Mesothelial cell of epicardium (in vitro differentiated cells): ENCODE data around the gene HOXD3. TPM values are rescaled to one million over a fixed set of nuclear protein-coding genes. Genes with fewer than 3 reads are reported as not detected.

ENCODE experiments used
- DNase-seq, 2 experiments: peaks; one replicate each; pipeline ENCODE4 v3.0.0; 2021; ENCODE audit warnings: low spot score in 2 of 2; ENCODE audit not compliant: unreplicated experiment in 2 of 2
- H3K27ac Mint-ChIP-seq: 2 replicates; pipeline ENCODE4 v1.8.0; 2021; ENCODE audit warnings: mixed read lengths
- H3K27me3 Mint-ChIP-seq: 2 replicates; pipeline ENCODE4 v1.8.0; 2021; ENCODE audit warnings: low read depth, mixed read lengths
- H3K36me3 Mint-ChIP-seq: 2 replicates; pipeline ENCODE4 v1.8.0; 2021; ENCODE audit warnings: mixed read lengths
- H3K4me1 Mint-ChIP-seq: 2 replicates; pipeline ENCODE4 v1.8.0; 2021; ENCODE audit warnings: mixed read lengths
- H3K4me3 Mint-ChIP-seq: 2 replicates; pipeline ENCODE4 v1.8.0; 2021; ENCODE audit warnings: mild to moderate bottlenecking, moderate library complexity, mixed read lengths
- H3K9me3 Mint-ChIP-seq: 2 replicates; pipeline ENCODE4 v1.8.0; 2021; ENCODE audit warnings: mixed read lengths
- total RNA-seq: library from RNA; stranded (reverse); gene quantifications from 3 replicates; pipeline ENCODE4 v1.2.1, GENCODE V29; 2021
- TF ChIP-seq, protein P1 (sequence below): fragments of 200-600 bp; sonication (generic); IDR thresholded peaks from one replicate; pipeline ENCODE4 v1.5.0; 2021; ENCODE audit warnings: antibody characterized with exemption; ENCODE audit not compliant: unreplicated experiment

The HOXD3 gene
- total RNA-seq, 1 donor from 2014 or later: 1.1 TPM

DNA sequence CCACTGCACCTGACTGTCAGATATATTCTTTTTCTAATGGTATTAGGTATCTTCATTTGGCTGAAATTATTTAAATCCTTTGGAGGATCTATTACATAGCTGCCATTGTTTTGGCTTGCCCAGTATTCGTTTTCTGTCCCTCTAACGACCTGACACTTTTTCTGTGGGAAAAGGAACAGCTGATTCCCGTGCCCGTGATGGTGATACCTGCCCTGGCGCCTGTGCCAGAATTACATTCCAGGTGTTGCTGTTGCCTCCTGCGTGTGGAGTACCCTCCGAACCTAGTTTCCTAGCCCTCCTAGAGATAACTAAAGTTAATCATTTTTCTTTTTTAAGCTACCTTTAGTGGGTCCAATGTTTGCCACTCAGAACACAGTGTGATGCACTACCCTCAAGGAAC is 45.4 kb downstream of the HOXD3 start:
- no peak for DNase-seq
- no peaks in the 10 kb centered on the region for H3K4me1 Mint-ChIP-seq
- H3K27ac Mint-ChIP-seq: no peak overlapping the region
- H3K9me3 Mint-ChIP-seq: peaks cover 4% of the 10 kb centered on the region
- H3K4me3 Mint-ChIP-seq: no peak overlapping the region
- no peaks in the 10 kb centered on the region for H3K36me3 Mint-ChIP-seq
- TF ChIP-seq, protein P1, sequence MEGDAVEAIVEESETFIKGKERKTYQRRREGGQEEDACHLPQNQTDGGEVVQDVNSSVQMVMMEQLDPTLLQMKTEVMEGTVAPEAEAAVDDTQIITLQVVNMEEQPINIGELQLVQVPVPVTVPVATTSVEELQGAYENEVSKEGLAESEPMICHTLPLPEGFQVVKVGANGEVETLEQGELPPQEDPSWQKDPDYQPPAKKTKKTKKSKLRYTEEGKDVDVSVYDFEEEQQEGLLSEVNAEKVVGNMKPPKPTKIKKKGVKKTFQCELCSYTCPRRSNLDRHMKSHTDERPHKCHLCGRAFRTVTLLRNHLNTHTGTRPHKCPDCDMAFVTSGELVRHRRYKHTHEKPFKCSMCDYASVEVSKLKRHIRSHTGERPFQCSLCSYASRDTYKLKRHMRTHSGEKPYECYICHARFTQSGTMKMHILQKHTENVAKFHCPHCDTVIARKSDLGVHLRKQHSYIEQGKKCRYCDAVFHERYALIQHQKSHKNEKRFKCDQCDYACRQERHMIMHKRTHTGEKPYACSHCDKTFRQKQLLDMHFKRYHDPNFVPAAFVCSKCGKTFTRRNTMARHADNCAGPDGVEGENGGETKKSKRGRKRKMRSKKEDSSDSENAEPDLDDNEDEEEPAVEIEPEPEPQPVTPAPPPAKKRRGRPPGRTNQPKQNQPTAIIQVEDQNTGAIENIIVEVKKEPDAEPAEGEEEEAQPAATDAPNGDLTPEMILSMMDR: no peak
- peaks cover 62% of the 10 kb centered on the region for H3K27me3 Mint-ChIP-seq

DNA sequence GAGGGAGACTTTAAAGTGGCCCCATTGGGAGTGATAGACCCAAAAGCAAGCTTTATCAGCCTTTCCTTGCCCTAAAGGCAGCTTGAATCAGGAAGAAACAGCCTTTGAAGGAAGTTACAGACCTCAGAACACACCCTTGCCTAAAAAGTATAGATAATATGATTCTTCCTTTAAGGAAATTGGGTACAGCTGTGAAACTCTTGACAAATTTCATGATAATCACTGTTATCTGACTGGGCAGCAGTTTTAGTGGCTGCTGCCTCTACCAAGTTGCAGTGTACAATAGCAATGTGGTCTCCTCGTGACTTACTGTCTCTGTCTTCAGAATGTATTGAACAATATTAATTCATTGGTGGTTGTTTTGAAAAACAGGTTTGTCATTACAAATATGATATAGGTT is 48.0 kb downstream of the HOXD3 start:
- Mint-ChIP-seq H3K27me3 (peaks cover 55% of the 10 kb centered on the region), H3K4me3 (no peak overlapping the region), H3K4me1 (no peaks in the 10 kb centered on the region), H3K27ac (no peak overlapping the region), H3K9me3 (peaks cover 4% of the 10 kb centered on the region), H3K36me3 (no peaks in the 10 kb centered on the region)
- DNase-seq: no peak
- TF ChIP-seq, protein P1: no peak

DNA sequence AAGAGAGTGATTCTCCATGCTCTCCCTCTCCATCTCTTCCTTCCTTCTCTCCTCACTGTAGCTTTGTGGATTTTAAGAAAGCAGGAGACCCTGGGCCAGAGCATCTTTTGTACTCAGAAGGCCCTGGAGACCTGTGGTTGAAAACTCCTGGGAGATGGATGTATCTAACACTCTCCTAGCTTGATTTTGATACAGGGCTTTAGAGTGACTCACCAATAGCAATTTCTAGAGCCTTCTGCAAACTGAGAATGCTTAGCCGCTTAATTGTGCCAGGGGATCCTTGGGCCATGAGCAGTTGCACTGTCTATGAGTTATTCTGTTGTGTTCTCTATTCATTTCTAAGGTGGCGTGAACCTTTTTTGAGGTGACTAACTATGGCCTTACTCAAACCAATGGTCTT is 49.0 kb downstream of the HOXD3 start:
- Mint-ChIP-seq H3K4me3 (no peak overlapping the region), H3K9me3 (peaks cover 4% of the 10 kb centered on the region), H3K27ac (no peak overlapping the region), H3K27me3 (peaks cover 57% of the 10 kb centered on the region), H3K4me1 (no peaks in the 10 kb centered on the region), H3K36me3 (no peaks in the 10 kb centered on the region)
- DNase-seq: no peak
- TF ChIP-seq, protein P1: no peak

DNA sequence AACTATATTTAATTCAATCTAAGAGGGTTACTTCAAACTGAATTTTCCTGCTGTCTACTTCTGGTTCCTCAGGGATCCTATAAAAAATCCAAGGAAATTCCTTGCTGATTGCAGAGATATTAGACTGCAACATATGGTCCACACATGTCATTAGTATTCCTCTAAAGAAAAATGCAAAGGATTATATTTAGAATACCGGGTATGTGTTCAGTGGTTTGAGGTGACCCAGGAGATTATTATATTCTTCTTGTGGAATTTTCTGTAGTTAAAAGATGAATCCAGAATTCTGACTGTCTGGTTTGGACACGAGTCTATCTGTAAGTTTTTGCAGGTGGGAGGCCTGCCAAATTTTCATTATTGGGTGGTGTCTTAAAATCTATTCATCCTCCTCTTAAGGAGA is 49.6 kb downstream of the HOXD3 start:
- TF ChIP-seq, protein P1: no peak
- no peaks in the 10 kb centered on the region for H3K36me3 Mint-ChIP-seq
- H3K9me3 Mint-ChIP-seq: peaks cover 4% of the 10 kb centered on the region
- no peak overlapping the region for H3K27ac Mint-ChIP-seq
- H3K4me1 Mint-ChIP-seq: no peaks in the 10 kb centered on the region
- no peak for DNase-seq
- H3K4me3 Mint-ChIP-seq: no peak overlapping the region
- peaks cover 59% of the 10 kb centered on the region for H3K27me3 Mint-ChIP-seq

DNA sequence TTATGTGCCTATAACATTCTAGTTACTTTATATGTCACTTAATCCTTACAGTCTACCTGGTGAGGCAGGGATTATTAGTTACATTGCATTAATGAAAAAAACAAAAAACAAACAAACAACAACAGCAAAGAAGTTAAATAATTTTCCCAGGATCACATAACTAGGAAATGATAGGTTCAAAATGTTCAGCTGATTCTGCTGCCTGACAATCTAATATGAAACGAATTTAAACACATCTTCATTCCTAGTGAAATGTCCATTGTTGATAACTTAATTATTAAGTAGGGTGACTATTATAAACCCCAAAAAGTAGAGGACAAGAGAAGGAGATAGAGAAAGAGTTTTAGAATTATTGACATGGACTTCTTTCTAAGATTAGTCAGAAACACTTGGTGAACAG is 54.0 kb downstream of the HOXD3 start:
- Mint-ChIP-seq H3K27me3 (peaks cover 44% of the 10 kb centered on the region), H3K36me3 (no peaks in the 10 kb centered on the region), H3K9me3 (no peaks in the 10 kb centered on the region), H3K4me1 (no peaks in the 10 kb centered on the region), H3K27ac (no peak overlapping the region), H3K4me3 (no peak overlapping the region)
- TF ChIP-seq, protein P1: no peak
- no peak for DNase-seq

DNA sequence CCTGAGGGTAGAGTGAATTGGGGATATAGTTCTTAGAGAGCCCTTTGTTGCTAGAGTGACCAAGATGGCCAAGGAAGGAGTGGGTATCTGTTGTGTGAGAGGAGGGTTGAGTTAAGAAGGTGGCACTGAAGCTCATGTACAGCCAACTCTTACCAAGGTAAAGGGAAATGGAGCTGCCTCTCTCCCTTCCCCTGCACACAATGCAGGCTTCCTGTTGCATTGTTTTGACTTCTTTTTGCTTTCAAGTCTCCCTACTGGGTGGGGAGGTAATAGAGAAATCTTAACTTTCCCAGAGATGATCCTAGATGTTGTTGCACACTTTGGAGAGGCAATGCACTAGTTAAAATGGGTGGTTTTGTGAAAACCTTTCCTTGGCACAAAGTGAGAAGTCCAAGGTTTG is 55.2 kb downstream of the HOXD3 start:
- H3K4me1 Mint-ChIP-seq: peaks cover 2% of the 10 kb centered on the region
- TF ChIP-seq, protein P1: no peak
- peaks cover 42% of the 10 kb centered on the region for H3K27me3 Mint-ChIP-seq
- H3K27ac Mint-ChIP-seq: no peak overlapping the region
- H3K36me3 Mint-ChIP-seq: no peaks in the 10 kb centered on the region
- H3K9me3 Mint-ChIP-seq: no peaks in the 10 kb centered on the region
- no peak for DNase-seq
- H3K4me3 Mint-ChIP-seq: no peak overlapping the region
